Calu3 (cell line): Measurements from ENCODE around the gene CLDN1. TPM values are rescaled to one million over a fixed set of nuclear protein-coding genes. Genes with fewer than 3 reads are reported as not detected.

ENCODE experiments used
- BruUV-seq: library from RNA; stranded (reverse); fragments of 400-500 nt; replicated peaks from 2 replicates; lab custom pipeline; 2021; lab: Mats Ljungman, UMichigan
- CTCF ChIA-PET: fragments of 300-600 bp; sonication (Branson Sonifier 250); formaldehyde crosslinking; loops from one replicate; lab custom pipeline; 2022; ENCODE audit warnings: antibody characterized with exemption; lab: Charles Lee
- DNase-seq: peaks from one replicate; pipeline ENCODE4 v3.0.0; 2022
- H3K27ac Mint-ChIP-seq: one replicate; pipeline ENCODE4 v1.8.0; 2022; ENCODE audit warnings: mixed read lengths; ENCODE audit not compliant: unreplicated experiment
- H3K27me3 Mint-ChIP-seq: one replicate; pipeline ENCODE4 v1.8.0; 2022; ENCODE audit warnings: mixed read lengths; ENCODE audit not compliant: unreplicated experiment
- H3K36me3 Mint-ChIP-seq: one replicate; pipeline ENCODE4 v1.8.0; 2022; ENCODE audit warnings: mild to moderate bottlenecking, moderate library complexity, mixed read lengths; ENCODE audit not compliant: insufficient read depth, unreplicated experiment
- H3K4me1 Mint-ChIP-seq: one replicate; pipeline ENCODE4 v1.8.0; 2022; ENCODE audit warnings: mild to moderate bottlenecking, low read depth, mixed read lengths; ENCODE audit not compliant: unreplicated experiment
- H3K4me3 Mint-ChIP-seq: one replicate; pipeline ENCODE4 v1.8.0; 2022; ENCODE audit warnings: mild to moderate bottlenecking, low read depth, moderate library complexity, mixed read lengths; ENCODE audit not compliant: unreplicated experiment
- H3K9me3 Mint-ChIP-seq: one replicate; pipeline ENCODE4 v1.8.0; 2022; ENCODE audit warnings: low read depth, mixed read lengths; ENCODE audit not compliant: unreplicated experiment
- intact Hi-C: fragments of 100-400 bp; cut with micrococcal nuclease; formaldehyde crosslinking; loops from one replicate; pipeline ENCODE4 v1.10.0; 2022; ENCODE audit not compliant: unreplicated experiment
- total RNA-seq: library from RNA; stranded (reverse); gene quantifications from 2 replicates; pipeline ENCODE4 v1.2.3, GENCODE V29; 2022
- TF ChIP-seq, protein P1 (sequence below): fragments of 200-600 bp; IDR thresholded peaks from one replicate; pipeline ENCODE4 v1.8.0; 2022; ENCODE audit warnings: antibody characterized with exemption; ENCODE audit not compliant: unreplicated experiment

Gene CLDN1
- total RNA-seq, 1 experiment from 2014 or later: 253 TPM

DNA sequence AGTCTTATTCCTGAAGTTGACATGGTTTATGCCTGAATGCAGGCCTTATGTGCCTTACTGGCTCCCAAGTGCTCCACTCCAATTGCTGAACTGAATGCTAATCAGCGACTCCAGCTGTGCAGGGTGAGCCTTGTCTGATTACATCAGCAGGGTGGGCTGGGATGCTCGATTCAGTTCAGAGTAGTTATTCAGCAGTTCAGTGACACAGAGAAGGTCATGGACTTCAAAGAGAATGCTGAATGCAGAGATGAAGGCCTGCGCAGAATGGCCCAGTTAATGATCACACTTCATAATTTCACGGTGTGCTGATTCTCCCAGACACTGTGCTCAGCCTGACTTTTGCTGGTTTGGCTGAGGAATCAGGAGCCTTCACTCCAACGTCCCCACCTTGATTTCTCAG, 63.6 kb downstream of the CLDN1 start:
- TF ChIP-seq, protein P1, sequence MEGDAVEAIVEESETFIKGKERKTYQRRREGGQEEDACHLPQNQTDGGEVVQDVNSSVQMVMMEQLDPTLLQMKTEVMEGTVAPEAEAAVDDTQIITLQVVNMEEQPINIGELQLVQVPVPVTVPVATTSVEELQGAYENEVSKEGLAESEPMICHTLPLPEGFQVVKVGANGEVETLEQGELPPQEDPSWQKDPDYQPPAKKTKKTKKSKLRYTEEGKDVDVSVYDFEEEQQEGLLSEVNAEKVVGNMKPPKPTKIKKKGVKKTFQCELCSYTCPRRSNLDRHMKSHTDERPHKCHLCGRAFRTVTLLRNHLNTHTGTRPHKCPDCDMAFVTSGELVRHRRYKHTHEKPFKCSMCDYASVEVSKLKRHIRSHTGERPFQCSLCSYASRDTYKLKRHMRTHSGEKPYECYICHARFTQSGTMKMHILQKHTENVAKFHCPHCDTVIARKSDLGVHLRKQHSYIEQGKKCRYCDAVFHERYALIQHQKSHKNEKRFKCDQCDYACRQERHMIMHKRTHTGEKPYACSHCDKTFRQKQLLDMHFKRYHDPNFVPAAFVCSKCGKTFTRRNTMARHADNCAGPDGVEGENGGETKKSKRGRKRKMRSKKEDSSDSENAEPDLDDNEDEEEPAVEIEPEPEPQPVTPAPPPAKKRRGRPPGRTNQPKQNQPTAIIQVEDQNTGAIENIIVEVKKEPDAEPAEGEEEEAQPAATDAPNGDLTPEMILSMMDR: no peak
- intact Hi-C loops: no loop called here
- CTCF ChIA-PET: no interaction called here
- Mint-ChIP-seq H3K27me3 (no peaks in the 10 kb centered on the region), H3K4me1 (no peaks in the 10 kb centered on the region), H3K27ac (no peak overlapping the region), H3K4me3 (no peak overlapping the region), H3K36me3 (no peaks in the 10 kb centered on the region), H3K9me3 (no peaks in the 10 kb centered on the region)
- no TSS peak for BruUV-seq
- DNase-seq: no peak

Other genes with a start within 250 kb of the CLDN1 start
- 5.9 and 7.1 TPM in 2 replicates for gene P3H2, start 201.5 kb downstream of the CLDN1 start, total RNA-seq
- 2.9 and 4.8 TPM in 2 replicates for gene CLDN16, start 65.7 kb upstream of the CLDN1 start, total RNA-seq
- 0.57 and 1.4 TPM in 2 replicates for gene TMEM207, start 127.5 kb upstream of the CLDN1 start, total RNA-seq
- gene IL1RAP, start 191.6 kb upstream of the CLDN1 start, total RNA-seq: 186 and 239 TPM in 2 replicates